Measurements from ENCODE around the gene TUB. TPM values are rescaled to one million over a fixed set of nuclear protein-coding genes. Genes with fewer than 3 reads are reported as not detected.

TUB gene
- total RNA-seq, 1 experiment from 2014 or later = 3.3 TPM

GRCh38 chr11:8071616-8072581, 9.1 kb upstream of the TUB start:
- ChIA-PET POLR2A (ENCODE audit: unreplicated experiment) (no interaction called here), CTCF (no interaction called here)
- Histone ChIP-seq H4K20me1 (ENCODE audit: low read length) (no peaks in the 10 kb centered on the region), H3K36me3 (ENCODE audit: low read depth, low read length) (no peaks in the 10 kb centered on the region), H3K9ac (ENCODE audit: low read length) (no peak overlapping the region), H3K4me2 (ENCODE audit: low read length) (no peak overlapping the region), H3K4me3 (ENCODE audit: low read length) (no peak overlapping the region), H2AFZ (ENCODE audit: low read length) (no peak overlapping the region), H3K9me3 (ENCODE audit: low read length) (no peaks in the 10 kb centered on the region), H3F3A (ENCODE audit: low read length, unreplicated experiment) (no peaks in the 10 kb centered on the region), H3K27ac (ENCODE audit: low read length) (no peak overlapping the region), H3K4me1 (ENCODE audit: insufficient read depth, low read length) (peaks cover 19% of the 10 kb centered on the region), H3K9me2 (replicated peaks; ENCODE audit: low read length) (no peaks in the 10 kb centered on the region), H3K27me3 (ENCODE audit: low read length) (peaks cover 16% of the 10 kb centered on the region), H3K79me2 (ENCODE audit: low read length) (no peaks in the 10 kb centered on the region)
- BruUV-seq (replicated peaks) = no TSS peak
- ATAC-seq = no peak
- TF ChIP-seq EZH2phosphoT487 (IDR thresholded peaks at IDR 0.05; ENCODE audit: borderline replicate concordance, low read length) (no peak), EZH2 (IDR thresholded peaks at IDR 0.05; ENCODE audit: low read length, unreplicated experiment) (no peak), CTCF (conservative IDR thresholded peaks at IDR 0.05; ENCODE audit: low read depth, low read length) (no peak)
- DNase-seq = no peak
- intact Hi-C loops (cut with micrococcal nuclease) = no loop called here

- no peaks in the 10 kb centered on the region for H3F3A ChIP-seq (ENCODE audit: low read length, unreplicated experiment)
- no TSS peak for BruUV-seq (replicated peaks)
- no peaks in the 10 kb centered on the region for H3K36me3 ChIP-seq (ENCODE audit: low read depth, low read length)
- DNase-seq (peak; percentile 31), ATAC-seq (peak; percentile 68)
- H3K27ac ChIP-seq (ENCODE audit: low read length) = no peak overlapping the region
- intact Hi-C loops (cut with micrococcal nuclease) = no loop called here
- no peaks in the 10 kb centered on the region for H4K20me1 ChIP-seq (ENCODE audit: low read length)
- no peaks in the 10 kb centered on the region for H3K9me3 ChIP-seq (ENCODE audit: low read length)
- TF ChIP-seq CTCF (conservative IDR thresholded peaks at IDR 0.05; ENCODE audit: low read depth, low read length) (no peak), EZH2phosphoT487 (IDR thresholded peaks at IDR 0.05; ENCODE audit: borderline replicate concordance, low read length) (no peak), EZH2 (IDR thresholded peaks at IDR 0.05; ENCODE audit: low read length, unreplicated experiment) (no peak)
- POLR2A ChIA-PET (ENCODE audit: unreplicated experiment) = no interaction called here
- H3K27me3 ChIP-seq (ENCODE audit: low read length) = peaks cover 16% of the 10 kb centered on the region
- no peaks in the 10 kb centered on the region for H3K79me2 ChIP-seq (ENCODE audit: low read length)
- no peak overlapping the region for H3K4me2 ChIP-seq (ENCODE audit: low read length)
- peaks cover 8% of the 10 kb centered on the region; the same call in 1 of the 2 replicates for H3K4me1 ChIP-seq (ENCODE audit: insufficient read depth, low read length)
- H3K4me3 ChIP-seq (ENCODE audit: low read length) = no peak overlapping the region
- no peak overlapping the region for H2AFZ ChIP-seq (ENCODE audit: low read length)
- no peak overlapping the region for H3K9ac ChIP-seq (ENCODE audit: low read length)
- no peaks in the 10 kb centered on the region for H3K9me2 ChIP-seq (replicated peaks; ENCODE audit: low read length)
- CTCF ChIA-PET = no interaction called here
Measured at GRCh38 chr11:8075119-8075726, 5.8 kb upstream of the TUB start.
